ENCODE data around the gene MTG2. TPM values are rescaled to one million over a fixed set of nuclear protein-coding genes. Genes with fewer than 3 reads are reported as not detected.

MTG2 gene
- polyA plus RNA-seq, 1 of the 3 experiments (the other 2 are of a cell fraction), result 42.9 TPM

- no peak overlapping the region for H3K9ac ChIP-seq
- H3K27me3 ChIP-seq (ENCODE audit: insufficient read depth), result no peaks in the 10 kb centered on the region
- H4K20me1 ChIP-seq (ENCODE audit: insufficient read depth), result peaks cover 72% of the 10 kb centered on the region
- H3K4me2 ChIP-seq, result no peak overlapping the region
- peaks cover 0 to 4% of the 10 kb centered on the region in 2 experiments for H3K36me3 ChIP-seq (replicated peaks in 1 of 2; ENCODE audit: control insufficient read depth in 1 of 2, insufficient read depth in 2 of 2, low read length in 1 of 2)
- no peak overlapping the region for H3K27ac ChIP-seq (ENCODE audit: low read depth in 2 of 2, low read length in 1 of 2)
- WGBS (ENCODE audit: low lambda C conversion rate), result 91% methylated on average over 25 of the region's 26 CpGs
- no peak for DNase-seq
- H2AFZ ChIP-seq (ENCODE audit: low read depth), result no peak overlapping the region
- H3K79me2 ChIP-seq (ENCODE audit: insufficient read depth), result peaks cover 73% of the 10 kb centered on the region
- H3K9me3 ChIP-seq, result no peaks in the 10 kb centered on the region
- no peak overlapping the region for H3K4me3 ChIP-seq (ENCODE audit: low read depth in 2 of 2, low read length in 1 of 2)
- H3F3A ChIP-seq (replicated peaks; ENCODE audit: insufficient read depth), result no peaks in the 10 kb centered on the region
- ChIA-PET POLR2A (no interaction called here), CTCF (interaction anchor here (0.9 to 1.0 kb wide), 2 partner anchors 10 to 17 kb away, joined by 3 read pairs; no protein-coding TSS in a partner anchor)
- no peaks in the 10 kb centered on the region for H3K4me1 ChIP-seq (ENCODE audit: control insufficient read depth in 1 of 2, insufficient read depth in 2 of 2, low read depth in 1 of 2, low read length in 1 of 2)
- H3K9me2 ChIP-seq, result no peaks in the 10 kb centered on the region
- TF ChIP-seq USF1 (IDR thresholded peaks at IDR 0.05; ENCODE audit: borderline replicate concordance, low read depth), result no peak
- TF ChIP-seq NFIC (IDR thresholded peaks at IDR 0.05; ENCODE audit: borderline replicate concordance), result no peak
These were observed 69.6 kb downstream of the MTG2 start for GRCh38 chr20:62252342-62252966.

Other genes starting within 250 kb of the MTG2 start
- gene TAF4, start 117.1 kb upstream of the MTG2 start, polyA plus RNA-seq (2012; rRNA removed), result 2.9 and 4.8 TPM in 2 replicates
- gene LSM14B, start 60.6 kb upstream of the MTG2 start, polyA plus RNA-seq (2012; rRNA removed), result 52.2 and 64.6 TPM in 2 replicates
- gene PSMA7, start 39.6 kb upstream of the MTG2 start, polyA plus RNA-seq (2012; rRNA removed), result 687 and 801 TPM in 2 replicates
- gene SS18L1, start 39.3 kb upstream of the MTG2 start, polyA plus RNA-seq (2012; rRNA removed), result 10.7 and 13.1 TPM in 2 replicates
- gene HRH3, start 37.2 kb downstream of the MTG2 start, polyA plus RNA-seq (2012; rRNA removed), result 0.02 TPM in 2 replicates
- gene OSBPL2, start 55.5 kb downstream of the MTG2 start, polyA plus RNA-seq (2012; rRNA removed), result 17.7 and 18.7 TPM in 2 replicates
- 137 and 142 TPM in 2 replicates for gene ADRM1, start 120.0 kb downstream of the MTG2 start, polyA plus RNA-seq (2012; rRNA removed)
- 16.1 and 27.2 TPM in 2 replicates for gene LAMA5, start 184.3 kb downstream of the MTG2 start, polyA plus RNA-seq (2012; rRNA removed)
- 11,376 and 16,625 TPM in 2 replicates for gene RPS21, start 204.1 kb downstream of the MTG2 start, polyA plus RNA-seq (2012; rRNA removed)
- 4.2 and 4.8 TPM in 2 replicates for gene CABLES2, start 224.3 kb downstream of the MTG2 start, polyA plus RNA-seq (2012; rRNA removed)
- gene RBBP8NL, start 244.5 kb downstream of the MTG2 start, polyA plus RNA-seq (2012; rRNA removed), result not detected in 2 replicates